ENCODE measurements around the gene CT47C1. TPM values are rescaled to one million over a fixed set of nuclear protein-coding genes. Genes with fewer than 3 reads are reported as not detected.

The CT47C1 gene
- total and polyA plus RNA-seq, 2 of the 8 experiments (the other 6 are each of a cell fraction or from before 2014, with no cell fraction given), result not detected

GRCh38 chrX:119089619-119090018 is 16.8 kb downstream of the CT47C1 start (continued):
- TF ChIP-seq EZH2 (IDR thresholded peaks at IDR 0.05; ENCODE audit: low read depth, low read length, severe bottlenecking) (no peak), FOSL1 (IDR thresholded peaks at IDR 0.05; ENCODE audit: insufficient read depth, low read depth, low read length) (no peak)
- TF ChIP-seq, protein P1, sequence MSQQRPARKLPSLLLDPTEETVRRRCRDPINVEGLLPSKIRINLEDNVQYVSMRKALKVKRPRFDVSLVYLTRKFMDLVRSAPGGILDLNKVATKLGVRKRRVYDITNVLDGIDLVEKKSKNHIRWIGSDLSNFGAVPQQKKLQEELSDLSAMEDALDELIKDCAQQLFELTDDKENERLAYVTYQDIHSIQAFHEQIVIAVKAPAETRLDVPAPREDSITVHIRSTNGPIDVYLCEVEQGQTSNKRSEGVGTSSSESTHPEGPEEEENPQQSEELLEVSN (IDR thresholded peaks at IDR 0.05), result no peak
